Liver (tissue), 9 donors: ENCODE data around the gene SMOC2. TPM values are rescaled to one million over a fixed set of nuclear protein-coding genes. Genes with fewer than 3 reads are reported as not detected.

Experiments
- DNase-seq: peaks from one replicate; pipeline ENCODE4 v3.0.0-alpha.2; 2017; ENCODE audit warnings: low spot score
- H3K27ac ChIP-seq, 2 donors: one replicate each; pipeline ENCODE4 v1.7.0; 2013; ENCODE audit warnings: inconsistent platforms in 2 of 2, low read length in 2 of 2, control low read depth in 1 of 2, low read depth in 1 of 2, mild to moderate bottlenecking in 1 of 2
- H3K27me3 ChIP-seq, 4 donors: one replicate each; pipeline versions ENCODE4 v1.6.1 to v1.7.0; 2013; ENCODE audit warnings: low read length in 3 of 4, inconsistent platforms in 1 of 4, mild to moderate bottlenecking in 1 of 4, moderate library complexity in 1 of 4; ENCODE audit not compliant: control insufficient read depth in 4 of 4, insufficient read depth in 4 of 4
- H3K36me3 ChIP-seq, 4 donors: one replicate each; pipeline versions ENCODE4 v1.6.1 to v1.7.0; 2013; ENCODE audit warnings: low read length in 3 of 4, mild to moderate bottlenecking in 3 of 4, low read depth in 1 of 4, moderate library complexity in 1 of 4; ENCODE audit not compliant: control insufficient read depth in 4 of 4, insufficient read depth in 3 of 4
- H3K4me1 ChIP-seq, 4 donors: one replicate each; pipeline versions ENCODE4 v1.6.1 to v1.7.0; 2013; ENCODE audit warnings: low read length in 3 of 4, mild to moderate bottlenecking in 3 of 4, moderate library complexity in 1 of 4; ENCODE audit not compliant: control insufficient read depth in 4 of 4, insufficient read depth in 4 of 4
- H3K4me3 ChIP-seq, 3 donors: one replicate each; pipeline versions ENCODE4 v1.6.1 to v1.7.0; 2013; ENCODE audit warnings: low read length in 3 of 3, control low read depth in 1 of 3, low read depth in 1 of 3, mild to moderate bottlenecking in 1 of 3
- H3K9ac ChIP-seq, 2 donors: one replicate each; pipeline ENCODE4 v1.7.0; 2013; ENCODE audit warnings: low read length in 2 of 2, mild to moderate bottlenecking in 2 of 2, moderate library complexity in 2 of 2, control low read depth in 1 of 2, low read depth in 1 of 2
- H3K9me3 ChIP-seq, 4 donors: one replicate each; pipeline versions ENCODE4 v1.6.1 to v1.7.0; 2013; ENCODE audit warnings: low read length in 3 of 4; ENCODE audit not compliant: control insufficient read depth in 4 of 4
- CTCF ChIP-seq: fragments of 150-350 bp; IDR thresholded peaks from 2 replicates; pipeline ENCODE4 v1.5.1; 2017; ENCODE audit warnings: improper control_type of control experiment, low read depth, low read length; ENCODE audit not compliant: missing input control
- EGR1 ChIP-seq, 2 donors: IDR thresholded peaks; 2 replicates each; pipeline ENCODE4 v1.6.1; 2016 to 2018; ENCODE audit warnings: antibody characterized with exemption in 2 of 2, low read depth in 2 of 2
- FOXA1 ChIP-seq: IDR thresholded peaks from 2 replicates; pipeline ENCODE4 v1.6.1; 2016; ENCODE audit warnings: antibody characterized with exemption
- FOXA2 ChIP-seq: IDR thresholded peaks from 2 replicates; pipeline ENCODE4 v1.6.1; 2016; ENCODE audit warnings: antibody characterized with exemption
- GABPA ChIP-seq, 2 donors: IDR thresholded peaks in 1 of 2; conservative IDR thresholded peaks in 1 of 2; 2 replicates each; pipeline ENCODE4 v1.6.1; 2016; ENCODE audit warnings: antibody characterized with exemption in 2 of 2, mild to moderate bottlenecking in 1 of 2, moderate library complexity in 1 of 2
- HNF4A ChIP-seq, 2 donors: conservative IDR thresholded peaks; 2 replicates each; pipeline ENCODE4 v1.6.1; 2016; ENCODE audit warnings: antibody characterized with exemption in 2 of 2, mild to moderate bottlenecking in 2 of 2
- HNF4G ChIP-seq: IDR thresholded peaks from 2 replicates; pipeline ENCODE4 v1.6.1; 2016; ENCODE audit warnings: antibody characterized with exemption
- JUND ChIP-seq, 2 donors: IDR thresholded peaks; 2 replicates each; pipeline ENCODE4 v1.6.1; 2016; ENCODE audit warnings: antibody characterized with exemption in 2 of 2
- NR2F2 ChIP-seq: IDR thresholded peaks from 2 replicates; pipeline ENCODE4 v1.6.1; 2016; ENCODE audit warnings: antibody characterized with exemption
- RAD21 ChIP-seq, 2 donors: IDR thresholded peaks; 2 replicates each; pipeline ENCODE4 v1.6.1; 2016; ENCODE audit warnings: antibody characterized with exemption in 2 of 2, mild to moderate bottlenecking in 2 of 2
- REST ChIP-seq: IDR thresholded peaks from 2 replicates; pipeline ENCODE4 v1.6.1; 2016; ENCODE audit warnings: antibody characterized with exemption, mild to moderate bottlenecking
- RXRA ChIP-seq, 2 donors: IDR thresholded peaks; 2 replicates each; pipeline ENCODE4 v1.6.1; 2017 to 2018; ENCODE audit warnings: antibody characterized with exemption in 2 of 2, mild to moderate bottlenecking in 1 of 2
- SP1 ChIP-seq: IDR thresholded peaks from 2 replicates; pipeline ENCODE4 v1.6.1; 2018; ENCODE audit warnings: antibody characterized with exemption, mild to moderate bottlenecking
- TAF1 ChIP-seq: conservative IDR thresholded peaks from 2 replicates; pipeline ENCODE4 v1.6.1; 2016; ENCODE audit warnings: antibody characterized with exemption, mild to moderate bottlenecking
- YY1 ChIP-seq: IDR thresholded peaks from 2 replicates; pipeline ENCODE4 v1.6.1; 2016; ENCODE audit warnings: antibody characterized with exemption, mild to moderate bottlenecking
- ZBTB33 ChIP-seq: IDR thresholded peaks from 2 replicates; pipeline ENCODE4 v1.6.1; 2016; ENCODE audit warnings: antibody characterized with exemption
- WGBS: extraction: QIAGEN DNeasy Blood & Tissue Kit; methylation state at CpG from one replicate; pipeline ENCODE4 v1.1.7; 2013; 5-methylcytosine and 5-hydroxymethylcytosine counted together
- polyA plus RNA-seq, 2 donors: library from polyadenylated mRNA; stranded (reverse) in 1 of 2; unstranded in 1 of 2; fragments of 200-250 nt in 1 of 2; fragments of >200 nt in 1 of 2; fragmentation: Nextera tagmentation in 1 of 2; extraction: Ambion mirVana in 1 of 2; gene quantifications; one replicate each; pipeline versions ENCODE4 v1.2.1 to v1.2.3, GENCODE V29; 2013 to 2015
- total RNA-seq, 2 donors: library from RNA; depleted of rRNA; stranded (reverse); fragments of >200 nt; gene quantifications; one replicate each; pipeline ENCODE4 v1.2.3, GENCODE V29; 2014
- TF ChIP-seq, protein P1 (sequence below): IDR thresholded peaks from 2 replicates; pipeline ENCODE4 v1.6.1; 2016; ENCODE audit warnings: antibody characterized with exemption
- TF ChIP-seq, protein P2 (sequence below): IDR thresholded peaks from 2 replicates; pipeline ENCODE4 v1.6.1; 2016; ENCODE audit warnings: antibody characterized with exemption
- donor health status: healthy.
- donor health status: healthy.
- donor health status: healthy.
- donor health status: healthy.
- donor health status: healthy.

Gene SMOC2
- total and polyA plus RNA-seq, 4 donors, result 0.23 to 1.9 (median 1.1) TPM

DNA sequence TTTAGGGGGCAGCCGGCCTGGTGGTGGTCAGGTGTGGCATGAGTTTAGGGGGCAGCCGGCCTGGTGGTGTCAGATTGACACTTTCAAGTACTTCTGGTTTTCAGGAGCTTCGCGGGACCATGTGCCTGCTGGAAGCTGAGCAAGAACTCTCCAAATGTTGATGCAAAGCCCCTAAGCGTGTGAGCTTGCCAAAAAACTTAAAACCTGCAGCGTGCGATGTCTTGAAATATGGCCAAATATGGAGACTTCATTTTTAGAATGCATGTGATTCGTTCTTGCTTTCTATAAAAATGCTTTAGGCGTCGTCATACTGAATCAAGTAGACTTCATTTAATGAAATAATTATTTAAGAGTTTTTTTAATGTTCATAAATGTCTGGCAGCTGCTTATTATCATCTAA is 149.4 kb downstream of the SMOC2 start:
- no peak overlapping the region for H3K4me3 ChIP-seq
- TF ChIP-seq, protein P1, sequence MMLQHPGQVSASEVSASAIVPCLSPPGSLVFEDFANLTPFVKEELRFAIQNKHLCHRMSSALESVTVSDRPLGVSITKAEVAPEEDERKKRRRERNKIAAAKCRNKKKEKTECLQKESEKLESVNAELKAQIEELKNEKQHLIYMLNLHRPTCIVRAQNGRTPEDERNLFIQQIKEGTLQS, result no peak
- TF ChIP-seq EGR1 (IDR thresholded peaks at IDR 0.05; ENCODE audit: low read depth in 2 of 2) (no peak), ZBTB33 (no peak), NR2F2 (no peak), HNF4G (no peak), HNF4A (conservative IDR thresholded peaks at IDR 0.05) (no peak)
- no peaks in the 10 kb centered on the region for H3K9me3 ChIP-seq
- no peak for DNase-seq
- no peaks in the 10 kb centered on the region for H3K4me1 ChIP-seq
- H3K9ac ChIP-seq, result no peak overlapping the region
- H3K27ac ChIP-seq, result no peak overlapping the region
- WGBS, result 93% methylated on average over 10 of the region's 10 CpGs
- peaks cover 0 to 1% (median 0%) of the 10 kb centered on the region in 4 donors for H3K27me3 ChIP-seq
- H3K36me3 ChIP-seq, result no peaks in the 10 kb centered on the region

- Histone ChIP-seq H3K9ac (no peak overlapping the region), H3K4me1 (no peaks in the 10 kb centered on the region), H3K4me3 (no peak overlapping the region), H3K27ac (no peak overlapping the region), H3K27me3 (no peaks in the 10 kb centered on the region), H3K9me3 (no peaks in the 10 kb centered on the region), H3K36me3 (no peaks in the 10 kb centered on the region)
- 70% methylated on average over 11 of the region's 11 CpGs for WGBS
- no peak for DNase-seq
- TF ChIP-seq JUND (IDR thresholded peaks at IDR 0.05), result no peak
- TF ChIP-seq FOXA1, result no peak
- TF ChIP-seq HNF4A (conservative IDR thresholded peaks at IDR 0.05), result no peak
- TF ChIP-seq YY1, result no peak
- TF ChIP-seq RAD21 (IDR thresholded peaks at IDR 0.05), result no peak
- no peak for TF ChIP-seq GABPA (IDR thresholded peaks at IDR 0.05 in 1 of 2, conservative IDR thresholded peaks at IDR 0.05 in 1 of 2)
- no peak for TF ChIP-seq HNF4G
- no peak for TF ChIP-seq FOXA2
- no peak for TF ChIP-seq NR2F2
- no peak for TF ChIP-seq TAF1
- TF ChIP-seq RXRA (IDR thresholded peaks at IDR 0.05), result no peak
Measured at GRCh38 chr6:168596344-168596743, 155.4 kb downstream of the SMOC2 start.

- no peak for DNase-seq
- H3K27ac ChIP-seq, result no peak overlapping the region
- 62% methylated on average over 8 of the region's 8 CpGs for WGBS
- TF ChIP-seq RAD21 (IDR thresholded peaks at IDR 0.05), result no peak
- no peak for TF ChIP-seq YY1
- TF ChIP-seq, protein P2, sequence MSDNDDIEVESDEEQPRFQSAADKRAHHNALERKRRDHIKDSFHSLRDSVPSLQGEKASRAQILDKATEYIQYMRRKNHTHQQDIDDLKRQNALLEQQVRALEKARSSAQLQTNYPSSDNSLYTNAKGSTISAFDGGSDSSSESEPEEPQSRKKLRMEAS, result no peak
- no peak for TF ChIP-seq JUND (IDR thresholded peaks at IDR 0.05)
- no peak for TF ChIP-seq EGR1 (IDR thresholded peaks at IDR 0.05; ENCODE audit: low read depth in 2 of 2)
- no peak for TF ChIP-seq RXRA (IDR thresholded peaks at IDR 0.05)
- no peak for TF ChIP-seq CTCF
- no peak for TF ChIP-seq SP1
- no peak for TF ChIP-seq HNF4A (conservative IDR thresholded peaks at IDR 0.05)
- TF ChIP-seq, protein P1, result no peak
- no peak for TF ChIP-seq ZBTB33
- TF ChIP-seq FOXA2, result no peak
- TF ChIP-seq HNF4G, result no peak
- TF ChIP-seq REST, result no peak
- no peak for TF ChIP-seq TAF1
Measured at GRCh38 chr6:168597471-168597875, 156.5 kb downstream of the SMOC2 start.

More at GRCh38 chr6:168597471-168597875, 156.5 kb downstream of the SMOC2 start:
- H3K36me3 ChIP-seq, result no peaks in the 10 kb centered on the region
- H3K4me3 ChIP-seq, result no peak overlapping the region
- no peaks in the 10 kb centered on the region for H3K27me3 ChIP-seq
- H3K4me1 ChIP-seq, result no peaks in the 10 kb centered on the region
- H3K9me3 ChIP-seq, result no peaks in the 10 kb centered on the region
- H3K9ac ChIP-seq, result no peak overlapping the region
